Breast epithelium (tissue), 4 donors: Measurements from ENCODE around the gene TMEM255B. TPM values are rescaled to one million over a fixed set of nuclear protein-coding genes. Genes with fewer than 3 reads are reported as not detected.

Experiments used
- DNase-seq, 2 donors: peaks; one replicate each; pipeline ENCODE4 v3.0.0-alpha.2; 2019; ENCODE audit warnings: low spot score in 2 of 2
- H3K27ac ChIP-seq, 2 donors: fragments of 200-600 bp; sonication (generic) in 1 of 2; one replicate each; pipeline ENCODE4 v1.5.1; 2016 to 2019; ENCODE audit warnings: mild to moderate bottlenecking in 1 of 2
- H3K27me3 ChIP-seq, 2 donors: fragments of 200-600 bp; sonication (generic) in 1 of 2; one replicate each; pipeline versions ENCODE4 v1.5.1 to v1.6.0; 2017 to 2019; ENCODE audit warnings: control low read depth in 1 of 2, mild to moderate bottlenecking in 1 of 2
- H3K36me3 ChIP-seq: fragments of 200-600 bp; one replicate; pipeline ENCODE4 v1.5.1; 2019
- H3K4me1 ChIP-seq, 2 donors: fragments of 200-600 bp; sonication (generic); one replicate each; pipeline ENCODE4 v1.5.1; 2016 to 2019; ENCODE audit warnings: control low read depth in 1 of 2
- H3K4me3 ChIP-seq, 3 donors: fragments of 200-600 bp; sonication (generic); 1 replicate in 2 of 3; 2 replicates in 1 of 3; pipeline ENCODE4 v1.5.1; 2016 to 2019; ENCODE audit warnings: mild to moderate bottlenecking in 3 of 3, moderate library complexity in 2 of 3
- H3K9me3 ChIP-seq, 2 donors: fragments of 200-600 bp; sonication (generic) in 1 of 2; one replicate each; pipeline ENCODE4 v1.5.1; 2016 to 2019; ENCODE audit warnings: control low read depth in 1 of 2
- CTCF ChIP-seq, 3 donors: fragments of 450-650 bp; IDR thresholded peaks; one replicate each; pipeline ENCODE4 v1.5.1; 2016 to 2017; ENCODE audit warnings: antibody characterized with exemption in 3 of 3, mild to moderate bottlenecking in 3 of 3, moderate library complexity in 3 of 3
- POLR2A ChIP-seq: fragments of 450-650 bp; IDR thresholded peaks from one replicate; pipeline ENCODE4 v1.6.1; 2016; ENCODE audit warnings: antibody characterized with exemption, mild to moderate bottlenecking, moderate library complexity
- POLR2AphosphoS5 ChIP-seq, 3 donors: sonication (generic); formaldehyde crosslinking; IDR thresholded peaks; one replicate each; pipeline ENCODE4 v1.6.1; 2017; ENCODE audit warnings: antibody characterized with exemption in 3 of 3
- intact Hi-C: fragments of 100-400 bp; cut with DNase I; formaldehyde crosslinking; loops from one replicate; pipeline ENCODE4 v1.15.1; 2023; ENCODE audit warnings: low total_unique reads
- total RNA-seq, 3 donors: library from RNA; depleted of rRNA; stranded (reverse); fragments of >200 nt; gene quantifications; one replicate each; pipeline ENCODE4 v1.1.0, GENCODE V29; 2016

Gene TMEM255B
- total RNA-seq, 3 donors from 2014 or later, result 2.3 to 11.8 (median 5.2) TPM

- intact Hi-C loops, result no loop called here
These were observed 4.8 kb upstream of the TMEM255B start for GRCh38 chr13:113754242-113754641.

GRCh38 chr13:113754691-113755090, 4.3 kb upstream of the TMEM255B start:
- H3K27me3 ChIP-seq, result peaks cover 0 to 4% of the 10 kb centered on the region in 2 donors
- H3K27ac ChIP-seq, result no peak overlapping the region
- no peaks in the 10 kb centered on the region for H3K9me3 ChIP-seq
- H3K36me3 ChIP-seq, result no peaks in the 10 kb centered on the region
- DNase-seq, result no peak
- intact Hi-C loops, result no loop called here
- no peak overlapping the region for H3K4me3 ChIP-seq
- no peak for TF ChIP-seq POLR2A
- TF ChIP-seq CTCF (IDR thresholded peaks at IDR 0.05), result no peak
- no peak for TF ChIP-seq POLR2AphosphoS5 (IDR thresholded peaks at IDR 0.05)
- H3K4me1 ChIP-seq, result peaks cover 0 to 3% of the 10 kb centered on the region in 2 donors

More at GRCh38 chr13:113754242-113754641, 4.8 kb upstream of the TMEM255B start:
- Histone ChIP-seq H3K36me3 (no peaks in the 10 kb centered on the region), H3K9me3 (no peaks in the 10 kb centered on the region), H3K27me3 (peaks cover 0 to 4% of the 10 kb centered on the region in 2 donors), H3K27ac (no peak overlapping the region), H3K4me3 (no peak overlapping the region), H3K4me1 (peaks cover 0 to 3% of the 10 kb centered on the region in 2 donors)
- no peak for TF ChIP-seq POLR2AphosphoS5 (IDR thresholded peaks at IDR 0.05)
- no peak for TF ChIP-seq CTCF (IDR thresholded peaks at IDR 0.05)
- TF ChIP-seq POLR2A, result no peak
- no peak for DNase-seq

GRCh38 chr13:113756441-113757097, 2.5 kb upstream of the TMEM255B start:
- H3K9me3 ChIP-seq, result no peaks in the 10 kb centered on the region
- peaks cover 0 to 16% of the 10 kb centered on the region in 2 donors for H3K27me3 ChIP-seq
- no peak for DNase-seq
- H3K4me3 ChIP-seq, result no peak overlapping the region
- H3K36me3 ChIP-seq, result no peaks in the 10 kb centered on the region
- TF ChIP-seq POLR2AphosphoS5 (IDR thresholded peaks at IDR 0.05) (no peak), CTCF (IDR thresholded peaks at IDR 0.05) (no peak), POLR2A (no peak)
- peaks cover 0 to 3% of the 10 kb centered on the region in 2 donors for H3K4me1 ChIP-seq
- H3K27ac ChIP-seq, result no peak overlapping the region
- intact Hi-C loops, result no loop called here

- H3K4me1 ChIP-seq, result peaks cover 0 to 3% of the 10 kb centered on the region in 2 donors
- no peaks in the 10 kb centered on the region for H3K9me3 ChIP-seq
- H3K27me3 ChIP-seq, result peaks cover 0 to 17% of the 10 kb centered on the region in 2 donors
- DNase-seq, result no peak
- intact Hi-C loops, result no loop called here
- H3K36me3 ChIP-seq, result no peaks in the 10 kb centered on the region
- TF ChIP-seq POLR2A, result no peak
- no peak for TF ChIP-seq CTCF (IDR thresholded peaks at IDR 0.05)
- TF ChIP-seq POLR2AphosphoS5 (IDR thresholded peaks at IDR 0.05), result no peak
- H3K4me3 ChIP-seq, result peak overlapping the region; percentile 63 to 73 (median 64)
- peak overlapping the region; percentile 44 to 62 for H3K27ac ChIP-seq
These were observed 605 bp downstream of the TMEM255B start for GRCh38 chr13:113759525-113760137.

GRCh38 chr13:113761136-113761535, 2.1 kb downstream of the TMEM255B start:
- Histone ChIP-seq H3K27me3 (peaks cover 0 to 14% of the 10 kb centered on the region in 2 donors), H3K9me3 (no peaks in the 10 kb centered on the region), H3K27ac (no peak overlapping the region), H3K4me1 (peaks cover 0 to 3% of the 10 kb centered on the region in 2 donors), H3K36me3 (no peaks in the 10 kb centered on the region), H3K4me3 (no peak overlapping the region)
- TF ChIP-seq POLR2A (no peak), CTCF (IDR thresholded peaks at IDR 0.05) (no peak), POLR2AphosphoS5 (IDR thresholded peaks at IDR 0.05) (no peak)
- intact Hi-C loops, result no loop called here
- no peak for DNase-seq
